Gastrocnemius medialis (tissue), 4 donors: ENCODE measurements around the gene WEE1.

Experiments used
- POLR2A ChIP-seq, 2 donors: fragments of 450-650 bp; IDR thresholded peaks; one replicate each; pipeline ENCODE4 v1.6.1; 2017; ENCODE audit warnings: antibody characterized with exemption in 2 of 2, mild to moderate bottlenecking in 2 of 2, moderate library complexity in 2 of 2
- TF ChIP-seq, protein P1 (sequence below), 5 experiments: fragments of 450-650 bp in 3 of 5; fragments of 200-600 bp in 2 of 5; sonication (generic) in 2 of 5; IDR thresholded peaks in 4 of 5; conservative IDR thresholded peaks in 1 of 5; 1 replicate in 4 of 5; 2 replicates in 1 of 5; pipeline ENCODE4 v1.5.1; 2016 to 2019; ENCODE audit warnings: antibody characterized with exemption in 5 of 5, mild to moderate bottlenecking in 3 of 5, moderate library complexity in 3 of 5

DNA sequence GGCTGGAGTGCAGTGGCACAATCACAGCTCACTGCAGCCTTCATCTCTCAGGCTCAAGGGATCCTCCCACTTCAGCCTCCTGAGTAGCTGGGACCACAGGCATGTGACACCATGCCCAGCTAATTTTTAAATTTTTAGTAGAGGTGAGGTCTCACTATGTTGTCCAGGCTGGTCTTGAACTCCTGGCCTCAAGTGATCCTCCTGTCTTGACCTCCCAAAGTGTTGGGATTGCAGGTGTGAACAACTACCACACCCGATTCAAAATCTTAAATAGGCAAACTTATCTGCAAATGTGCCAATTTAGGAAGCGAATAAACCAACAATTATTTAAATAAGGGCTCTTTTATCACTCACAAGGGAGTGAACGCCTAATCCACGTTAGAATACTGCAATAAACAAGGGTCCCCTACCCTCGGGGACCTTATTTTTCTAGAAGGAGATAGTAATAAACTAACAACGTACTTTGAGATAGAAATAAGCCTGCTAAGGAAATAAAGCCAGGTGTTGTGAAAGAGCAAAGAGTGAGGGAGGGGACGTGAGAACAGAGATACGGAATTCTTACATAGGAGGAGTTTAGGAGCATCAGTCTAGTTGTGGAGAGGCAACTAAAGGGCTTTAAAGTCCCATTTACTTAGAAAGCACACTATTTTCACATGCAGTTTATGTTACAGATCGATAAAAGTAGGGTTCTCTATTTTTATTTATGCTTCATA lies 3.0 kb upstream of the WEE1 start:
- TF ChIP-seq, protein P1, sequence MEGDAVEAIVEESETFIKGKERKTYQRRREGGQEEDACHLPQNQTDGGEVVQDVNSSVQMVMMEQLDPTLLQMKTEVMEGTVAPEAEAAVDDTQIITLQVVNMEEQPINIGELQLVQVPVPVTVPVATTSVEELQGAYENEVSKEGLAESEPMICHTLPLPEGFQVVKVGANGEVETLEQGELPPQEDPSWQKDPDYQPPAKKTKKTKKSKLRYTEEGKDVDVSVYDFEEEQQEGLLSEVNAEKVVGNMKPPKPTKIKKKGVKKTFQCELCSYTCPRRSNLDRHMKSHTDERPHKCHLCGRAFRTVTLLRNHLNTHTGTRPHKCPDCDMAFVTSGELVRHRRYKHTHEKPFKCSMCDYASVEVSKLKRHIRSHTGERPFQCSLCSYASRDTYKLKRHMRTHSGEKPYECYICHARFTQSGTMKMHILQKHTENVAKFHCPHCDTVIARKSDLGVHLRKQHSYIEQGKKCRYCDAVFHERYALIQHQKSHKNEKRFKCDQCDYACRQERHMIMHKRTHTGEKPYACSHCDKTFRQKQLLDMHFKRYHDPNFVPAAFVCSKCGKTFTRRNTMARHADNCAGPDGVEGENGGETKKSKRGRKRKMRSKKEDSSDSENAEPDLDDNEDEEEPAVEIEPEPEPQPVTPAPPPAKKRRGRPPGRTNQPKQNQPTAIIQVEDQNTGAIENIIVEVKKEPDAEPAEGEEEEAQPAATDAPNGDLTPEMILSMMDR (IDR thresholded peaks at IDR 0.05 in 4 of 5, conservative IDR thresholded peaks at IDR 0.05 in 1 of 5), result no peak
- TF ChIP-seq POLR2A (IDR thresholded peaks at IDR 0.05), result no peak
